ENCODE results near the gene KCNJ12.
"Not testable (repeated sequence)": the region's sequence is repeated elsewhere in the genome, so short reads cannot be mapped to it uniquely, and the experiment has no call there.

Gene KCNJ12

GRCh38 chr17:21344801-21345200 is 31.4 kb upstream of the KCNJ12 start:
- in situ Hi-C loops (cut with HindIII; ENCODE audit: low sequenced_read_pairs); DNase-seq (ENCODE audit: low read depth, low spot score); H3K4me3 ChIP-seq (ENCODE audit: low read depth, low read length): not testable (repeated sequence)

DNA sequence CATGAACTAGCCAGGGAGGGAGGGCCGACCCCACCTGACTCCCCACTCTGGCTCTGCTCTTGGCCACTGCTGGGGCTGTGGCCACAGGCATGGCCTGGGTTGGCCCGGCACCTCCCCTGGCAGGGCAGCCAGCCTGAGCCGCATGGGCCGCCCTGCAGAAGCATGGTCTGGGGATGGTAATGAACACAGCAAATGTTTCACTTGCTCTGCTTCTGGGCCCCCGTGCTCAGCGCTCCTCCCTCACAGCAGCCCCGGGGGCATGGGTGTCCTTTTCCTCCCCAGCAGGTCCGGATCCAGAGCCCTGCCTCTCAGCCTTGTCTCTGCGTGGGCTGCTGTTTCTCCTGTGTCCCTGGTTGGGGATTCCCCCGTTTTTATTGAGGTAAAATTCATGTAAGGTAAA is 30.9 kb upstream of the KCNJ12 start:
- DNase-seq (ENCODE audit: low read depth, low spot score): no peak
- in situ Hi-C loops (cut with HindIII; ENCODE audit: low sequenced_read_pairs): no loop called here
- no peak for TF ChIP-seq CTCF (IDR thresholded peaks at IDR 0.05; ENCODE audit: low read depth, low read length)
- no peak overlapping the region for H3K4me3 ChIP-seq (ENCODE audit: low read depth, low read length)

- H3K4me3 ChIP-seq (ENCODE audit: low read depth, low read length); DNase-seq (ENCODE audit: low read depth, low spot score); in situ Hi-C loops (cut with HindIII; ENCODE audit: low sequenced_read_pairs): not testable (repeated sequence)
Measured at GRCh38 chr17:21346107-21346506, 30.1 kb upstream of the KCNJ12 start.

- in situ Hi-C loops (cut with HindIII; ENCODE audit: low sequenced_read_pairs); H3K4me3 ChIP-seq (ENCODE audit: low read depth, low read length); DNase-seq (ENCODE audit: low read depth, low spot score): not testable (repeated sequence)
Measured at GRCh38 chr17:21346651-21347250, 29.4 kb upstream of the KCNJ12 start.

DNA sequence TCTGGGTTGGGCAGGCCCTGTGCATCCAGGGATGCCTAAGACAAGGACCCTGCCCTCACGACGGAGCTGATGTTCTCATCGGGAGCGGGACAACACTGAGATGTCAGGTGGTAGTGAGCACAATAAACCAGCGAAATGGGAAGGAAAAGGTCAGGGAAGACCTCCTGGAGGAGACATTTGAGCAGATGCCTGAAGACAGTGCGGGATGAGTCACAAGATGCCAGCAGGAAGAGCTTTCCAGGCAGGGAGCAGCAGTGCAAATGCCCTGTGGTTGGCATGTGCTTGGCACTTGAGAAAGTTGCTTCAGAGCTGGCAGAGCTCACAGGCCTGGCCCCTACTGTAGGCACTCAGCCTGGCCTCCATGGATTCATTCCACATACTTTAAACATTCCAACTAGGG is 28.5 kb upstream of the KCNJ12 start:
- in situ Hi-C loops (cut with HindIII; ENCODE audit: low sequenced_read_pairs); H3K4me3 ChIP-seq (ENCODE audit: low read depth, low read length); DNase-seq (ENCODE audit: low read depth, low spot score): not testable (repeated sequence)

- in situ Hi-C loops (cut with HindIII; ENCODE audit: low sequenced_read_pairs); H3K4me3 ChIP-seq (ENCODE audit: low read depth, low read length): not testable (repeated sequence)
- DNase-seq (ENCODE audit: low read depth, low spot score): peak; percentile 4
Measured at GRCh38 chr17:21348081-21348925, 27.9 kb upstream of the KCNJ12 start.

DNA sequence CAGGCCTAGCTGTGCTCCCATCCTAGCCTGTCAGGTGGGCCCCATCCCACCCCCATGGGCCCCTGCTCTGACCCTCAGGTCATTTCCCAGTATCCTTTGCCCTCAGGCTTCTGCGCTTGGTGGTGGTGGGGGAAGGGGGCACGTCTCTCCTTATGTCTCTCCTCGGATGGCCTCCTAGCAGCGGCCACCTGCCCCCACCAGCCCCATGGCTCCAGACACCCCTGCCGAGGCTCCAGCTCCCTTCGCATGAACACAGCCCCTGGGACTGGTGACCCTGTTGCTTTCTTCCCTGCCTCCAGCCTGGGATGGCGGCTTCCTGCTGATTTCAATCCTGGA is 27.3 kb upstream of the KCNJ12 start:
- H3K4me3 ChIP-seq (ENCODE audit: low read depth, low read length); DNase-seq (ENCODE audit: low read depth, low spot score); in situ Hi-C loops (cut with HindIII; ENCODE audit: low sequenced_read_pairs): not testable (repeated sequence)

GRCh38 chr17:21349358-21350050 is 26.7 kb upstream of the KCNJ12 start:
- in situ Hi-C loops (cut with HindIII; ENCODE audit: low sequenced_read_pairs); DNase-seq (ENCODE audit: low read depth, low spot score): not testable (repeated sequence)

DNA sequence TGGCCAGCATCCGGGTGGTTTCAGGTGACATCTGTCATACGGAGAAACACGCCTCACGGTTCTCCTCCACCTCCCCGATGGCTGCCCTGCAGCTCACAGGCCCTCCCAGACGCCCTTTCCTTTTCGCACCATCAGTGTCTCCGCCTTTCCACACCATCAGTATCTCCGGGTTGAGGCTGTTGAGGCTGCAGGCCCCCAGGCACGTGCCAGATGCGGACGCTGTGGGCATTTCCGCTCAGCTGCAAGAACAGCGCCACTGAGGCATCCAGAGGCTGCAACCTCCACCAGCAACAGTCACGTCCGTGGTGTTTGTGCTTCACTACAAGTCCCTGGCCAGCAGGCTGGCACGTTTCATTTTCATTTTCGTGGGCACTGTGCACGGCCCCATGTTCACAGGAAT is 25.7 kb upstream of the KCNJ12 start:
- DNase-seq (ENCODE audit: low read depth, low spot score); in situ Hi-C loops (cut with HindIII; ENCODE audit: low sequenced_read_pairs); H3K4me3 ChIP-seq (ENCODE audit: low read depth, low read length): not testable (repeated sequence)

More at GRCh38 chr17:21349358-21350050, 26.7 kb upstream of the KCNJ12 start:
- not testable (repeated sequence) for H3K4me3 ChIP-seq (ENCODE audit: low read depth, low read length)

DNA sequence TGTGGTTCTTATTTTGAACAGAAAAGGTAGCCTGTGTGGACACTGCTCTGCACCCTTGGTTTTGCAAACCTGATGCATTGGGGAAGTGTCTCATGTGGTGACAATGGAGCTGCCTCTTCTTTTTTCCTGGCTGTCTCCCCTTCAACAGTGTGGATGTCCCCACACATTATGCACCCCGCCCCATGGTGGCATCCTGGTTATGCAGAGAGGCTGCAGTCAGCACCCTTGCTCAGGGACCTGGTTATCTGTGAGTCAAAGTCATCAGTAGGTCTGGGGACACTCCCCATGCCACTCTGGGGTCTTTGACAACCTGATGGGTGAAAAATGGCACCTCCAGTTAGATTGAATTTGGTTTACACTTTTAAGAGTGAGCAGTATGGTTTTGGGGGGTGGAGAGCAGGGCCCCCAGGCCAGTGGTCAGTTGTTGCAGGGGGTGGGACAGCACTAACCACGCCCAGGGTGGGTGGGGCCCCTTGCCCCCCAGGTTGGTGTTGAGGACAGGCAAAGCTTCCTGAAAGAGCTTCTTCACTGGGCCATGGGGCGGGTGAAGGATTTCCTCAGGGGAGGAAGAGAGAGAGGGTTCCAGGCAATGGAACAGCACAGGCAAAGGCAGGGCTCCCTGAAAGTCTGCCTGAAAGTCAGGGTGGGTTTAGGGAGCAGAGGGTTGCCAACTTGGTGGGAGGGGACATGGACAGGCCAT is 24.6 kb upstream of the KCNJ12 start:
- TF ChIP-seq CTCF (IDR thresholded peaks at IDR 0.05; ENCODE audit: low read depth, low read length): no peak
- in situ Hi-C loops (cut with HindIII; ENCODE audit: low sequenced_read_pairs): no loop called here
- no peak for DNase-seq (ENCODE audit: low read depth, low spot score)
- H3K4me3 ChIP-seq (ENCODE audit: low read depth, low read length): no peak overlapping the region
